GM12878 (cell line): ENCODE data around the gene LVRN. TPM values are rescaled to one million over a fixed set of nuclear protein-coding genes. Genes with fewer than 3 reads are reported as not detected.

Experiments used
- ATAC-seq: fragments of 200-7000 bp; cut with Tn5 transposase; 3 replicates; pipeline ENCODE4 v1.9.1; 2020; ENCODE audit warnings: mild to moderate bottlenecking, moderate library complexity
- BruUV-seq: library from RNA; stranded (reverse); fragments of 400-500 nt; replicated peaks from 2 replicates; lab custom pipeline; 2021; lab: Mats Ljungman, UMichigan
- CTCF ChIA-PET: fragments of 300-600 bp; sonication (Branson Sonifier 250); formaldehyde crosslinking; extraction: SDS; loops from one replicate; lab custom pipeline; 2021; ENCODE audit warnings: inconsistent platforms; lab: Yijun Ruan, JAX
- POLR2A ChIA-PET: fragments of 350-600 bp; formaldehyde crosslinking; extraction: SDS; loops from one replicate; lab custom pipeline; 2021; ENCODE audit warnings: inconsistent platforms; lab: Charles Lee
- RAD21 ChIA-PET: fragments of 300-600 bp; sonication (Branson Sonifier 250); formaldehyde crosslinking; loops from one replicate; lab custom pipeline; 2023; ENCODE audit warnings: antibody characterized with exemption; ENCODE audit not compliant: unreplicated experiment; lab: Charles Lee
- SMC1A ChIA-PET: fragments of 300-600 bp; sonication (Branson Sonifier 250); formaldehyde crosslinking; loops from one replicate; lab custom pipeline; 2023; ENCODE audit not compliant: unreplicated experiment, uncharacterized antibody; lab: Charles Lee
- DNase-seq: peaks from one replicate; pipeline ENCODE4 v3.0.0-alpha.2; 2011; ENCODE audit warnings: low read depth, low spot score
- FAIRE-seq: peaks from 3 replicates; lab custom pipeline; 2011; peaks lifted over from hg19 to GRCh38; lab: Jason Lieb, UNC
- H2AFZ ChIP-seq: 2 replicates; pipeline ENCODE4 v1.6.0; 2011; ENCODE audit warnings: low read depth, low read length, control low read depth; ENCODE audit not compliant: control insufficient read depth
- H3K27ac ChIP-seq: 2 replicates; pipeline ENCODE4 v1.5.1; 2011; ENCODE audit warnings: control low read depth; ENCODE audit not compliant: control insufficient read depth, insufficient read depth
- H3K27me3 ChIP-seq, 2 experiments: replicated peaks in 1 of 2; 2 replicates each; pipeline versions ENCODE4 v1.6.0 to v1.6.1; 2011; ENCODE audit warnings: low read length in 1 of 2; ENCODE audit not compliant: control insufficient read depth in 2 of 2, insufficient read depth in 2 of 2
- H3K36me3 ChIP-seq, 2 experiments: 2 replicates each; pipeline ENCODE4 v1.5.1; 2011; ENCODE audit warnings: low read length in 1 of 2; ENCODE audit not compliant: control insufficient read depth in 2 of 2, insufficient read depth in 2 of 2
- H3K4me1 ChIP-seq: 2 replicates; pipeline ENCODE4 v1.6.1; 2011; ENCODE audit warnings: mild to moderate bottlenecking, low read length, moderate library complexity, mixed read lengths; ENCODE audit not compliant: control insufficient read depth, insufficient read depth
- H3K4me2 ChIP-seq: 2 replicates; pipeline ENCODE4 v1.6.0; 2011; ENCODE audit warnings: control low read depth; ENCODE audit not compliant: control insufficient read depth, insufficient read depth
- H3K4me3 ChIP-seq: fragments of 200-600 bp; sonication (generic); 2 replicates; pipeline ENCODE4 v1.5.1; 2016
- H3K79me2 ChIP-seq: 2 replicates; pipeline ENCODE4 v1.6.0; 2011; ENCODE audit warnings: low read length; ENCODE audit not compliant: control insufficient read depth, insufficient read depth
- H3K9ac ChIP-seq: 2 replicates; pipeline ENCODE4 v1.8.0; 2011; ENCODE audit warnings: low read length, control low read depth, mixed read lengths; ENCODE audit not compliant: control insufficient read depth, insufficient read depth
- H3K9me3 ChIP-seq: replicated peaks from 3 replicates; pipeline ENCODE4 v1.5.1; 2011; ENCODE audit warnings: mild to moderate bottlenecking, low read length; ENCODE audit not compliant: control insufficient read depth, insufficient read depth
- H4K20me1 ChIP-seq: 2 replicates; pipeline ENCODE4 v1.6.0; 2011; ENCODE audit not compliant: control insufficient read depth, insufficient read depth
- CREM ChIP-seq: IDR thresholded peaks from 2 replicates; pipeline ENCODE4 v1.6.1; 2014; ENCODE audit warnings: antibody characterized with exemption, low read depth
- EGR1 ChIP-seq, 2 experiments: IDR thresholded peaks; 1 replicate in 1 of 2; 2 replicates in 1 of 2; pipeline ENCODE4 v1.6.1; 2011 to 2012; ENCODE audit warnings: low read depth in 2 of 2, low read length in 2 of 2, borderline replicate concordance in 1 of 2, mild to moderate bottlenecking in 1 of 2, moderate library complexity in 1 of 2
- FOS ChIP-seq: IDR thresholded peaks from 3 replicates; pipeline ENCODE4 v1.6.1; 2011; ENCODE audit warnings: borderline replicate concordance; ENCODE audit not compliant: insufficient read length; ENCODE audit errors: extremely low read depth
- HDAC2 ChIP-seq: fragments of 200-600 bp; sonication (generic); IDR thresholded peaks from 2 replicates; pipeline ENCODE4 v1.6.1; 2017
- NBN ChIP-seq: fragments of 450-650 bp; IDR thresholded peaks from 2 replicates; pipeline ENCODE4 v1.6.1; 2016
- NKRF ChIP-seq: fragments of 450-650 bp; conservative IDR thresholded peaks from 2 replicates; pipeline ENCODE4 v1.6.1; 2017; ENCODE audit warnings: mild to moderate bottlenecking, moderate library complexity
- PBX3 ChIP-seq: IDR thresholded peaks from 2 replicates; pipeline ENCODE4 v1.6.1; 2011; ENCODE audit warnings: mild to moderate bottlenecking, low read depth, low read length, moderate library complexity; ENCODE audit not compliant: insufficient replicate concordance
- STAT1 ChIP-seq: fragments of 450-650 bp; conservative IDR thresholded peaks from 2 replicates; pipeline ENCODE4 v1.6.1; 2014; ENCODE audit warnings: antibody characterized with exemption, mild to moderate bottlenecking
- USF2 ChIP-seq: IDR thresholded peaks from 2 replicates; pipeline ENCODE4 v1.6.1; 2011; ENCODE audit warnings: low read depth, low read length, improper control_type of control experiment, borderline replicate concordance
- ZBTB11 ChIP-seq: fragments of 450-650 bp; formaldehyde crosslinking; IDR thresholded peaks from 2 replicates; pipeline ENCODE4 v1.5.0; 2022; ENCODE audit warnings: mild to moderate bottlenecking, missing genetic modification characterization
- ZSCAN29 ChIP-seq: fragments of 450-650 bp; IDR thresholded peaks from 2 replicates; pipeline ENCODE4 v1.6.1; 2017; ENCODE audit warnings: mild to moderate bottlenecking, moderate library complexity
- WGBS: methylation state at CpG from one replicate; pipeline ENCODE4 v1.1.6; 2016; ENCODE audit warnings: low lambda C conversion rate; ENCODE audit not compliant: insufficient replicate concordance, insufficient coverage; ENCODE audit errors: missing lambda C conversion rate; 5-methylcytosine and 5-hydroxymethylcytosine counted together
- in situ Hi-C: fragments of 300-500 bp; cut with MboI; formaldehyde crosslinking; loops from 9 replicates; pipeline ENCODE4 v1.14.3; 2018; ENCODE audit warnings: mixed read lengths
- intact Hi-C: fragments of 100-400 bp; cut with micrococcal nuclease; formaldehyde crosslinking; loops from one replicate; pipeline ENCODE4 v1.14.2; 2022; ENCODE audit not compliant: unreplicated experiment
- polyA plus RNA-seq, 11 experiments: library from polyadenylated mRNA; depleted of rRNA in 4 of 11; unstranded in 6 of 11; stranded (reverse) in 5 of 11; fragments of >200 nt; fragmentation: Nextera tagmentation in 4 of 11; fragmentation: Illumina TruSeq in 1 of 11; extraction: Ambion mirVana in 4 of 11; extraction: Trizol in 1 of 11; gene quantifications; 1 replicate in 1 of 11; 2 replicates in 10 of 11; pipeline versions ENCODE4 v1.2.1 to v1.2.3, GENCODE V29; 2011 to 2016; ENCODE audit warnings: inconsistent platforms in 2 of 11, missing spikeins in 2 of 11, low read depth in 1 of 11
- total RNA-seq, 4 experiments: library from RNA; depleted of rRNA in 3 of 4; stranded (reverse); fragments of >200 nt in 3 of 4; fragmentation: Illumina TruSeq in 1 of 4; extraction: Trizol in 1 of 4; gene quantifications; 2 replicates each; pipeline versions ENCODE4 v1.2.1 to v1.2.3, GENCODE V29; 2013 to 2021

LVRN gene
- total and polyA plus RNA-seq, 10 of the 15 experiments (the other 5 are each of a cell fraction or from before 2014, with no cell fraction given) = 0.04 to 0.87 (median 0.11) TPM; not detected in 4

GRCh38 chr5:115992848-115993350, 30.6 kb downstream of the LVRN start (continued):
- TF ChIP-seq NKRF (no peak), USF2 (no peak), ZBTB11 (no peak), NBN (no peak)

GRCh38 chr5:115995351-115995750, 33.1 kb downstream of the LVRN start:
- WGBS = 69% methylated on average over 6 of the region's 6 CpGs
- BruUV-seq = no TSS peak
- DNase-seq (no peak), ATAC-seq (no peak), FAIRE-seq (no peak)
- Histone ChIP-seq H3K9me3 (no peaks in the 10 kb centered on the region), H3K27me3 (no peaks in the 10 kb centered on the region; a peak in 1 of 4 replicates), H3K9ac (no peak overlapping the region), H4K20me1 (no peaks in the 10 kb centered on the region), H3K4me3 (no peak overlapping the region), H3K36me3 (no peaks in the 10 kb centered on the region), H3K4me1 (no peaks in the 10 kb centered on the region), H2AFZ (no peak overlapping the region), H3K27ac (no peak overlapping the region), H3K79me2 (no peaks in the 10 kb centered on the region), H3K4me2 (no peak overlapping the region)
- TF ChIP-seq ZSCAN29 (no peak), HDAC2 (no peak), FOS (no peak), EGR1 (IDR thresholded peaks at IDR 0.05; ENCODE audit: borderline replicate concordance in 1 of 2, low read depth in 2 of 2, low read length in 2 of 2) (no peak), CREM (no peak), PBX3 (no peak), STAT1 (no peak)
- ChIA-PET CTCF (interaction anchor here (1.2 kb wide), 1 partner anchor 51 kb away, joined by 3 read pairs; no protein-coding TSS in a partner anchor), POLR2A (no interaction called here), RAD21 (no interaction called here), SMC1A (no interaction called here)
- intact Hi-C loops (no loop called here), in situ Hi-C loops (no loop called here)
